Suprapubic skin (tissue), 4 donors: ENCODE data around the gene RIN1.

Experiments
- CTCF ChIP-seq, 2 donors: fragments of 200-600 bp in 1 of 2; fragments of 450-650 bp in 1 of 2; sonication (generic) in 1 of 2; IDR thresholded peaks; one replicate each; pipeline ENCODE4 v1.5.1; 2016 to 2019; ENCODE audit warnings: antibody characterized with exemption in 2 of 2, mild to moderate bottlenecking in 1 of 2, moderate library complexity in 1 of 2
- EP300 ChIP-seq: sonication (generic); formaldehyde crosslinking; IDR thresholded peaks from one replicate; pipeline ENCODE4 v1.6.1; 2017; ENCODE audit warnings: antibody characterized with exemption
- POLR2AphosphoS5 ChIP-seq, 3 donors: sonication (generic); formaldehyde crosslinking; IDR thresholded peaks; one replicate each; pipeline ENCODE4 v1.6.1; 2017; ENCODE audit warnings: antibody characterized with exemption in 3 of 3

DNA sequence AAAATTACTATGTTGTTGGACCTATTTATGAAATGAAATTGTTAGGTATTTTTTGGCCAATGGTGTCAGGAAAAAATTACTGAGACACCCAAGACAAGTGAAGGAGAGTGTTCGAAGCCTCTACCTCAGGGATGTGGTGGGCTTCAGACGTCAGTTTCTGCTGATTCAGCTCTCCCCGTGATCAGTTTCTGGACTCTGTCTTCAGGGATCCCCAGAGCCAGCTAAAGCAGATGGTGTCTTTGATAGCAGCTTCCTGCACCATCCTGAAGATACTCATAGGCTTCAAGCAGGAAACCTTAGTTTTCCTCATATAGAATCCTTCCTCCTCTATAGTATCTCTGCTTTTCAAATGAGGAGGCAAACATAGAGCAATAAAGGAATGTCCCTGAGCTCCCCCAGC lies 26.8 kb downstream of the RIN1 start:
- no peak for TF ChIP-seq CTCF (IDR thresholded peaks at IDR 0.05)
- no peak for TF ChIP-seq POLR2AphosphoS5 (IDR thresholded peaks at IDR 0.05)
- TF ChIP-seq EP300, result no peak
